Stimulated activated CD8-positive, alpha-beta memory T cell treated with anti-CD3 and anti-CD28 coated beads, Interleukin-12 subunit alpha, Interleukin-12 subunit beta, amount 100 ng/mL, for 1 hour (primary cell): Measurements from ENCODE around the gene EIF2AK2.
"Not testable (repeated sequence)": the region's sequence is repeated elsewhere in the genome, so short reads cannot be mapped to it uniquely, and the experiment has no call there.

Experiments used
- DNase-seq: peaks from one replicate; pipeline ENCODE4 v3.0.0-alpha.2; 2020; ENCODE audit warnings: low read depth

EIF2AK2 gene

GRCh38 chr2:37156857-37157714 is at the start of gene EIF2AK2:
EIF2AK2 (minus strand) TSS chr2:37156980; CDS start chr2:37147806, 9,174 bp downstream.
- DNase-seq, result peak; percentile 71

- DNase-seq, result no peak
Observed at GRCh38 chr2:37205689-37206341, 49.0 kb upstream of the EIF2AK2 start.

- not testable (repeated sequence) for DNase-seq
Observed at GRCh38 chr2:37205071-37205661, 48.4 kb upstream of the EIF2AK2 start.

- no peak for DNase-seq
Observed at GRCh38 chr2:37203708-37204107, 46.9 kb upstream of the EIF2AK2 start.

GRCh38 chr2:37201766-37202165 is 45.0 kb upstream of the EIF2AK2 start:
- DNase-seq, result peak; percentile 12

- DNase-seq, result no peak
Observed at GRCh38 chr2:37201208-37201607, 44.4 kb upstream of the EIF2AK2 start.

DNA sequence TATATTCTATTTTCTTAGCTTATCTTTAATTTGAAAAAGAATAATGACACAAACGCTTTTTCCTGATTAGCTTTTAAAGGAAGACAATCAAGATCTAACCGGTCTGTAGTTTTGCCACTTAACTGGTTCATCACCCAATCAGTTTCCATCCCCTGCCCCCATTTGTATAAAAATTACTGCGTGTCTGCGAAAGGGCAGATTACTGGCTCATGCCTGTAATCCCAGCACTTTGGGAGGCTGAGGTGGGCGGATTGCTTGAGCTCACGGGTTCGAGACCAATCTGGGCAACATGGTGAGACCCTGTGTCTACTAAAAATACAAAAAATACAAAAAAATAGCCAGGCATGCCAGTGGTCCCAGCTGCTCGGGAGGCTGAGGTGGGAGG is 41.9 kb upstream of the EIF2AK2 start:
- DNase-seq, result no peak

GRCh38 chr2:37196320-37197195 is 39.8 kb upstream of the EIF2AK2 start, which contains the start of gene CEBPZOS:
CEBPZOS (plus strand) TSS chr2:37196496; CDS start chr2:37199705, 3,209 bp downstream.
- peak; percentile 90 for DNase-seq

- peak; percentile 1 for DNase-seq
Observed at GRCh38 chr2:37195862-37196319, 39.1 kb upstream of the EIF2AK2 start.

DNA sequence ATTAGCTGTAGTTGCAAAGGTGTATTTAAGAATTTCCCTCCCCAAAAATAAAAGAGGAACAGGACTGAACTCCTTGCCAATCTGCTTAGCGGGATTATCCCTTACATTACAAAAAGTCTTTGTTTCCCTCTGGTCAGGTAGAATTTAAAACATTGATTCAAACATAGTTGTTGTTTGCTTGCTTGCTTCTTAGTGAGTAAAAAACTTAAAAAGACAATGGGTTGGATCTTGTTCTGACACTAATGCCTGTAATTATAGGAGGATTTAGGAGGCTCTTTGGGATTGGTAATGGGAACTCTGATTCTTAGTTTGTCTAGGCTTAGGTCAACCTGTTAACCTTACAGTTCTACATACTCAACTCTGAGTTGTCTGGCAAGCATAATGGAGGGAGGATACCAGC is 35.8 kb upstream of the EIF2AK2 start:
- DNase-seq, result no peak

- no peak for DNase-seq
Observed at GRCh38 chr2:37191747-37192146, 35.0 kb upstream of the EIF2AK2 start.

GRCh38 chr2:37191253-37191652 is 34.5 kb upstream of the EIF2AK2 start:
- DNase-seq, result no peak

DNA sequence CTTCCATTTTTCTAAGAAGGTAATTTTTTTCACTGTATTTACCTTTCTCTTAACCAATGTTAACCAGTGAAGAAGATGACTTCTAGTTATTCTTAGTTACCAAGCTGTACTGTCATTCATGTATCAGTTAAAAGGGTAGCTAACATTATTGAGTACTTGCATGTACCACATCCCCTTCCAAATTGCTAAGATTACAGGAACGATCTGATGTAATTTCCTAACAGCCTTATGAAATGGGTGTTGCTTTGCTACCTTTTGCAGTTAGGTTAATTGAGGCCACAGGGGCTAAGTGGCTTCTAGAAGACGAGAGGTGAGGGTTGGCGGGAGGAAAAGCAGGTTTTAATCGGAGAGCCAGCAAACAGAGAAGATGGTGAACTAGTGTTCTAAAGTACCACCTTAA is 33.5 kb upstream of the EIF2AK2 start:
- DNase-seq, result no peak

DNA sequence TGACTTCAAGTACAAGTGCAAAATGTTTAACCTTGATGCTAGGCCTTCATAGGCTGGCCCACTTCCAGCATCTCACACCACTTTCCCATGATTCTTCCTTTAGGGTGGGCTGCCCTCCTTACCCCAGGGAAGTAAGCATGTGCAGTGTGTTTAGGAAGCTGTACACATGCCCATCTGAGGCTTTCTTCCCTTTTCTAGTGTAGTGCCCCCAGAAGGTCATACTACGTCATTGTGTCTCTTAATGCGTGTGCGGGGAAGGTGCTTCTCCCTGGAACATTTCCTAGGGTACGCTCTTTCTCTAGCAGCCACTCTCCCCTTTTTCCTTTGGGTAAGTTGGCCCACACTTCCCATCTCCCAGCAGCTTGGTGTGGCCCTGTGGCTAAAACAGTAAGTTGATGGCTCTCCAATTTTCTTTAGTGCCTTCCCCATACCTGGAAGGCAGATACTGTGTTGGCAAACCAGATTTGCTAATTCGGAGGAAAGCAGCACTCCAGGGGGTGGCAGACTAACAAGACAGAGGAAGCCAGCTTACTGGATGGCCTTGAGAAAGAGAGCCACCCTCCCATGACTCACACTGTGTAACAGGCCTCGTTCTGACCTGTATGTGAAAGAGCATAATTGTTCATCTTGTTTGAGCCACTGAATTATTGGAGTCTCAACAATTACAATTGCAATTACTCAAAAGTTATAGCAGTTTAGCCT is 32.8 kb upstream of the EIF2AK2 start:
- no peak for DNase-seq

- no peak for DNase-seq
Observed at GRCh38 chr2:37188570-37188969, 31.8 kb upstream of the EIF2AK2 start, which contains the start of gene SULT6B1. SULT6B1 (minus strand) TSS chr2:37188670; CDS start chr2:37188640, 30 bp downstream.

GRCh38 chr2:37181726-37182684 is 25.2 kb upstream of the EIF2AK2 start:
- no peak for DNase-seq

- no peak for DNase-seq
Observed at GRCh38 chr2:37180640-37181039, 23.9 kb upstream of the EIF2AK2 start.

- no peak for DNase-seq
Observed at GRCh38 chr2:37180006-37180639, 23.3 kb upstream of the EIF2AK2 start.

DNA sequence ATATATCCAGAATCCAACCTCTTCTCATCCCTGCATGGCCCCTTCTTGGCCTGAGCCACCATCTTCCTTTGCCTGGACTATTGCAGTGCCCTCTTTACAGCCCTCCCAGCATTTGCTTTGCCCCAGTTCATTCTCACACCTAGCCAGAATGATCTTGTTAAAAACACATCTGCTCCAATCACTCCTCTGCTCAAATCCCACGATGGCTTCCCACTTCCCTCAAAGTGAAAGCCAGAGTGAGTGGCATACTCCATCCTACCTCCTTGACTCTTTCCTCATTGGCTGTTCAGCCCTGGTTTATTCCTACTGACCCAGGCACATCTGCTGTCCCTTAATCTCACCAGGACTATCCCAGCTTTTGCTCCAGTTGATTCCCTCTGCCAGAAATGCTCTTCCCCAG is 17.0 kb upstream of the EIF2AK2 start:
- DNase-seq, result no peak

- no peak for DNase-seq
Observed at GRCh38 chr2:37171624-37171950, 14.8 kb upstream of the EIF2AK2 start.
